IMR-90 (cell line): ENCODE measurements around the gene AMOTL2. TPM values are rescaled to one million over a fixed set of nuclear protein-coding genes. Genes with fewer than 3 reads are reported as not detected.

Experiments used
- ATAC-seq: fragments of 200-7000 bp; cut with Tn5 transposase; 2 replicates; pipeline ENCODE4 v1.9.1; 2020; ENCODE audit warnings: low read depth, mild to moderate bottlenecking, moderate library complexity
- BruUV-seq: library from RNA; stranded (reverse); fragments of 400-500 nt; replicated peaks from 2 replicates; lab custom pipeline; 2021; lab: Mats Ljungman, UMichigan
- CTCF ChIA-PET: fragments of 300-600 bp; formaldehyde crosslinking; extraction: SDS; loops from one replicate; lab custom pipeline; 2021; ENCODE audit warnings: antibody characterized with exemption; lab: Yijun Ruan, JAX
- POLR2A ChIA-PET: fragments of 300-600 bp; sonication (Branson Sonifier 250); formaldehyde crosslinking; loops from one replicate; lab custom pipeline; 2022; ENCODE audit warnings: antibody characterized with exemption; ENCODE audit not compliant: unreplicated experiment; lab: Charles Lee
- DNase-seq: peaks from one replicate; pipeline ENCODE4 v3.0.0; 2013
- H2AFZ ChIP-seq: replicated peaks from 2 replicates; pipeline ENCODE3; 2013; ENCODE audit warnings: low read length, mild to moderate bottlenecking; ENCODE audit not compliant: poor library complexity
- H2AK5ac ChIP-seq: 2 replicates; pipeline ENCODE4 v1.6.1; 2013; ENCODE audit warnings: low read depth, low read length, inconsistent platforms
- H2AK9ac ChIP-seq: replicated peaks from 2 replicates; pipeline ENCODE3; 2013; ENCODE audit warnings: mild to moderate bottlenecking, low read depth, low read length, moderate library complexity; ENCODE audit not compliant: poor library complexity
- H2BK120ac ChIP-seq: 2 replicates; pipeline ENCODE4 v1.6.1; 2013; ENCODE audit warnings: low read depth, low read length, inconsistent platforms
- H2BK15ac ChIP-seq: 3 replicates; pipeline ENCODE4 v1.6.1; 2013; ENCODE audit warnings: low read depth, low read length, inconsistent platforms
- H2BK20ac ChIP-seq: 2 replicates; pipeline ENCODE4 v1.6.1; 2013; ENCODE audit warnings: low read depth, mild to moderate bottlenecking, inconsistent platforms, low read length, moderate library complexity
- H2BK5ac ChIP-seq: 2 replicates; pipeline ENCODE4 v1.6.1; 2013; ENCODE audit warnings: mild to moderate bottlenecking, low read depth, low read length, inconsistent platforms; ENCODE audit not compliant: poor library complexity, severe bottlenecking
- H3K14ac ChIP-seq: replicated peaks from 2 replicates; pipeline ENCODE4 v1.6.1; 2013; ENCODE audit warnings: low read depth, low read length, inconsistent platforms
- H3K18ac ChIP-seq: 2 replicates; pipeline ENCODE4 v1.6.1; 2013; ENCODE audit warnings: low read depth, low read length, control low read depth
- H3K23ac ChIP-seq: 2 replicates; pipeline ENCODE4 v1.6.1; 2013; ENCODE audit warnings: low read depth, low read length, inconsistent platforms
- H3K27ac ChIP-seq: 2 replicates; pipeline ENCODE4 v1.5.1; 2013; ENCODE audit warnings: mild to moderate bottlenecking, control low read depth, low read length; ENCODE audit not compliant: insufficient read depth
- H3K27me3 ChIP-seq: 2 replicates; pipeline ENCODE4 v1.6.1; 2013; ENCODE audit warnings: low read length; ENCODE audit not compliant: control insufficient read depth, insufficient read depth
- H3K36me3 ChIP-seq: 2 replicates; pipeline ENCODE4 v1.6.1; 2013; ENCODE audit warnings: low read length, mixed read lengths; ENCODE audit not compliant: control insufficient read depth, insufficient read depth
- H3K4ac ChIP-seq: 2 replicates; pipeline ENCODE4 v1.6.1; 2013; ENCODE audit warnings: low read depth, low read length, inconsistent platforms
- H3K4me1 ChIP-seq: 2 replicates; pipeline ENCODE4 v1.6.1; 2013; ENCODE audit warnings: low read length, mixed read lengths; ENCODE audit not compliant: control insufficient read depth, insufficient read depth
- H3K4me2 ChIP-seq: 2 replicates; pipeline ENCODE4 v1.6.1; 2013; ENCODE audit warnings: low read depth, mild to moderate bottlenecking, control low read depth, low read length, moderate library complexity
- H3K4me3 ChIP-seq: 2 replicates; pipeline ENCODE4 v1.5.1; 2013; ENCODE audit warnings: low read depth, mild to moderate bottlenecking, control low read depth, low read length, moderate library complexity; ENCODE audit not compliant: insufficient read depth
- H3K56ac ChIP-seq: 2 replicates; pipeline ENCODE4 v1.6.1; 2013; ENCODE audit warnings: low read length, inconsistent platforms; ENCODE audit not compliant: insufficient read depth; ENCODE audit errors: extremely low read depth
- H3K79me1 ChIP-seq, 2 experiments: 2 replicates each; pipeline ENCODE4 v1.6.1; 2013; ENCODE audit warnings: low read length in 2 of 2, inconsistent platforms in 1 of 2, low read depth in 1 of 2
- H3K9ac ChIP-seq: 2 replicates; pipeline ENCODE4 v1.6.1; 2013; ENCODE audit warnings: low read depth, low read length, control low read depth
- H3K9me1 ChIP-seq: 2 replicates; pipeline ENCODE4 v1.6.1; 2013; ENCODE audit warnings: low read length, inconsistent platforms; ENCODE audit not compliant: insufficient read depth
- H3K9me3 ChIP-seq: 2 replicates; pipeline ENCODE4 v1.6.1; 2013; ENCODE audit warnings: low read length; ENCODE audit not compliant: control insufficient read depth, insufficient read depth
- H4K20me1 ChIP-seq: 2 replicates; pipeline ENCODE4 v1.6.1; 2013; ENCODE audit warnings: low read length, inconsistent platforms; ENCODE audit not compliant: insufficient read depth
- H4K5ac ChIP-seq: 2 replicates; pipeline ENCODE4 v1.6.1; 2013; ENCODE audit warnings: mild to moderate bottlenecking, low read depth, low read length, control low read depth
- H4K8ac ChIP-seq, 2 experiments: 2 replicates each; pipeline ENCODE4 v1.6.1; 2013; ENCODE audit warnings: low read depth in 2 of 2, low read length in 2 of 2, control low read depth in 1 of 2, inconsistent platforms in 1 of 2
- H4K91ac ChIP-seq: 2 replicates; pipeline ENCODE4 v1.6.1; 2013; ENCODE audit warnings: low read depth, low read length, inconsistent platforms; ENCODE audit not compliant: insufficient read depth
- BHLHE40 ChIP-seq: fragments of 150-350 bp; IDR thresholded peaks from 2 replicates; pipeline ENCODE4 v1.6.1; 2016; ENCODE audit warnings: mild to moderate bottlenecking, low read depth, low read length
- CEBPB ChIP-seq: IDR thresholded peaks from 2 replicates; pipeline ENCODE4 v1.6.1; 2012; ENCODE audit warnings: low read depth, low read length, improper control_type of control experiment
- CHD1 ChIP-seq: IDR thresholded peaks from 2 replicates; pipeline ENCODE4 v1.6.1; 2012; ENCODE audit warnings: low read depth, low read length, improper control_type of control experiment
- CTCF ChIP-seq: conservative IDR thresholded peaks from 2 replicates; pipeline ENCODE4 v1.5.1; 2012; ENCODE audit warnings: mild to moderate bottlenecking, low read depth, low read length, improper control_type of control experiment
- ELK1 ChIP-seq: fragments of 150-350 bp; IDR thresholded peaks from 2 replicates; pipeline ENCODE4 v1.6.1; 2016; ENCODE audit warnings: low read depth, mild to moderate bottlenecking, low read length, moderate library complexity, borderline replicate concordance
- FOS ChIP-seq: fragments of 150-350 bp; IDR thresholded peaks from 2 replicates; pipeline ENCODE4 v1.6.1; 2016; ENCODE audit warnings: low read depth, low read length
- MAFK ChIP-seq: IDR thresholded peaks from 2 replicates; pipeline ENCODE4 v1.6.1; 2012; ENCODE audit warnings: low read depth, low read length, improper control_type of control experiment
- MAZ ChIP-seq: IDR thresholded peaks from 2 replicates; pipeline ENCODE4 v1.6.1; 2012; ENCODE audit warnings: low read depth, mild to moderate bottlenecking, low read length, improper control_type of control experiment, moderate library complexity, borderline replicate concordance
- MXI1 ChIP-seq: IDR thresholded peaks from 2 replicates; pipeline ENCODE4 v1.6.1; 2012; ENCODE audit warnings: low read depth, mild to moderate bottlenecking, low read length, moderate library complexity, borderline replicate concordance
- NFE2L2 ChIP-seq: fragments of 150-350 bp; IDR thresholded peaks from 2 replicates; pipeline ENCODE4 v1.6.1; 2016; ENCODE audit warnings: low read depth, mild to moderate bottlenecking, low read length
- POLR2A ChIP-seq: IDR thresholded peaks from 2 replicates; pipeline ENCODE4 v1.6.1; 2012; ENCODE audit warnings: mild to moderate bottlenecking, low read depth, low read length
- RAD21 ChIP-seq: IDR thresholded peaks from 2 replicates; pipeline ENCODE4 v1.6.1; 2012; ENCODE audit warnings: low read length, improper control_type of control experiment
- RCOR1 ChIP-seq: IDR thresholded peaks from 2 replicates; pipeline ENCODE4 v1.6.1; 2012; ENCODE audit warnings: mild to moderate bottlenecking, low read length, improper control_type of control experiment; ENCODE audit not compliant: insufficient replicate concordance
- RFX5 ChIP-seq: IDR thresholded peaks from 2 replicates; pipeline ENCODE4 v1.8.0; 2012; ENCODE audit warnings: low read depth, mild to moderate bottlenecking, low read length, moderate library complexity
- SMC3 ChIP-seq: fragments of 150-350 bp; IDR thresholded peaks from 2 replicates; pipeline ENCODE4 v1.6.1; 2016; ENCODE audit warnings: low read depth, mild to moderate bottlenecking, antibody characterized with exemption, low read length, moderate library complexity
- USF2 ChIP-seq: fragments of 150-350 bp; IDR thresholded peaks from 2 replicates; pipeline ENCODE4 v1.6.1; 2017; ENCODE audit warnings: mild to moderate bottlenecking, antibody characterized with exemption, low read length, low read depth
- WGBS, 2 experiments: methylation state at CpG; one replicate each; pipeline versions ENCODE4 v1.1.5 to v1.1.7; 2013; ENCODE audit warnings: missing lambda C conversion rate in 2 of 2; ENCODE audit not compliant: insufficient read length in 1 of 2; ENCODE audit errors: extremely low coverage in 2 of 2; 5-methylcytosine and 5-hydroxymethylcytosine counted together
- dilution Hi-C: fragments of 300-500 bp; cut with HindIII; formaldehyde crosslinking; loops from one replicate; pipeline ENCODE4 v1.14.3; 2018; ENCODE audit warnings: low sequenced_read_pairs; ENCODE audit not compliant: unreplicated experiment
- in situ Hi-C: fragments of 300-500 bp; cut with MboI; formaldehyde crosslinking; loops from 3 replicates; pipeline ENCODE4 v1.14.3; 2019; ENCODE audit warnings: low sequenced_read_pairs, inconsistent platforms, mixed read lengths
- intact Hi-C: fragments of 100-400 bp; cut with micrococcal nuclease; formaldehyde crosslinking; loops from 2 replicates; pipeline ENCODE4 v1.10.0; 2022
- polyA plus RNA-seq, 3 experiments: library from polyadenylated mRNA; depleted of rRNA; stranded (reverse); fragments of >200 nt; gene quantifications; 2 replicates each; pipeline ENCODE4 v1.2.3, GENCODE V29; 2012; ENCODE audit warnings: low replicate concordance in 1 of 3
- total RNA-seq: library from RNA; depleted of rRNA; stranded (reverse); fragments of >200 nt; gene quantifications from 2 replicates; pipeline ENCODE4 v1.2.3, GENCODE V29; 2012

The AMOTL2 gene
- total and polyA plus RNA-seq, 2 of the 4 experiments (the other 2 are of a cell fraction): 162 to 176 TPM

- Histone ChIP-seq H3K23ac (peak overlapping the region; percentile 29; the same call in 1 of the 2 replicates), H3K4me3 (no peak overlapping the region), H3K9ac (no peak overlapping the region), H2BK120ac (peak overlapping the region; percentile 95), H3K27ac (no peak overlapping the region), H3K4me2 (no peak overlapping the region), H2AFZ (no peak overlapping the region), H2AK5ac (peak overlapping the region; percentile 98), H2BK15ac (peak overlapping the region; percentile 93; the same call in 1 of the 3 replicates), H3K79me1 (peaks cover 0 to 3% of the 10 kb centered on the region in 2 experiments; a peak in 1 of 4 replicates), H4K20me1 (no peaks in the 10 kb centered on the region), H3K27me3 (no peaks in the 10 kb centered on the region), H3K18ac (peak overlapping the region; percentile 89; the same call in 1 of the 2 replicates), H2AK9ac (peak overlapping the region; percentile 34), H3K56ac (no peak overlapping the region), H4K5ac (peak overlapping the region; percentile 98), H4K8ac (peak overlapping the region; percentile 25 to 84; a peak in 3 of 4 replicates), H3K9me3 (no peaks in the 10 kb centered on the region), H2BK5ac (peak overlapping the region; percentile 80), H3K4ac (peak overlapping the region; percentile 92), H3K36me3 (no peaks in the 10 kb centered on the region), H2BK20ac (peak overlapping the region; percentile 84), H4K91ac (peak overlapping the region; percentile 76), H3K9me1 (peaks cover 19% of the 10 kb centered on the region), H3K14ac (peak overlapping the region; percentile 90), H3K4me1 (peaks cover 26% of the 10 kb centered on the region)
- DNase-seq: no peak
- intact Hi-C loops: no loop called here
- in situ Hi-C loops: no loop called here
- ChIA-PET CTCF (no interaction called here), POLR2A (no interaction called here)
- WGBS, 2 experiments: no CpG with 5 or more reads among the region's 1 CpG
- TF ChIP-seq BHLHE40 (no peak), RAD21 (no peak), NFE2L2 (no peak), RCOR1 (no peak), USF2 (no peak), POLR2A (no peak), MXI1 (no peak), ELK1 (no peak), CEBPB (no peak), RFX5 (no peak), FOS (no peak), MAZ (no peak), CHD1 (no peak), CTCF (no peak), SMC3 (no peak), MAFK (no peak)
- ATAC-seq: peak; percentile 21
- dilution Hi-C loops: no loop called here
- BruUV-seq: no TSS peak
Observed at GRCh38 chr3:134340362-134340981, 33.8 kb downstream of the AMOTL2 start.
